ENCODE results near the gene RSL1D1. TPM values are rescaled to one million over a fixed set of nuclear protein-coding genes. Genes with fewer than 3 reads are reported as not detected.
"Not testable (repeated sequence)": the region's sequence is repeated elsewhere in the genome, so short reads cannot be mapped to it uniquely, and the experiment has no call there.

The RSL1D1 gene
- total and polyA plus RNA-seq, 2 donors (not counting 1 experiment from before 2014, with no cell fraction given): 40.5 to 158 TPM

GRCh38 chr16:11816123-11816522 is 35.2 kb downstream of the RSL1D1 start:
- no peak overlapping the region for H3K27ac ChIP-seq (ENCODE audit: insufficient read depth, low read length)
- no peak overlapping the region for H3K4me3 ChIP-seq (replicated peaks in 1 of 4; ENCODE audit: control extremely low read depth in 1 of 4, insufficient read depth in 1 of 4, low read depth in 3 of 4, low read length in 4 of 4)
- no peaks in the 10 kb centered on the region for H3K36me3 ChIP-seq (ENCODE audit: control insufficient read depth, insufficient read depth, low read length)
- H3K27me3 ChIP-seq (ENCODE audit: control insufficient read depth, insufficient read depth, low read length): no peaks in the 10 kb centered on the region
- H2AFZ ChIP-seq (ENCODE audit: low read length): no peak overlapping the region
- no peak for DNase-seq (ENCODE audit: low read depth in 2 of 2)
- no peak overlapping the region for H3K4me2 ChIP-seq (ENCODE audit: extremely low read depth, insufficient read depth, low read length)
- H3K79me2 ChIP-seq (ENCODE audit: control insufficient read depth, insufficient read depth, low read length): no peaks in the 10 kb centered on the region
- H3K4me1 ChIP-seq (ENCODE audit: control insufficient read depth, extremely low read depth, insufficient read depth, low read length): no peaks in the 10 kb centered on the region
- H3K9me3 ChIP-seq (ENCODE audit: control insufficient read depth, insufficient read depth, low read depth, low read length): no peaks in the 10 kb centered on the region
- no peak for TF ChIP-seq EZH2 (IDR thresholded peaks at IDR 0.05; ENCODE audit: low read length, missing control alignments)
- TF ChIP-seq, protein P1, sequence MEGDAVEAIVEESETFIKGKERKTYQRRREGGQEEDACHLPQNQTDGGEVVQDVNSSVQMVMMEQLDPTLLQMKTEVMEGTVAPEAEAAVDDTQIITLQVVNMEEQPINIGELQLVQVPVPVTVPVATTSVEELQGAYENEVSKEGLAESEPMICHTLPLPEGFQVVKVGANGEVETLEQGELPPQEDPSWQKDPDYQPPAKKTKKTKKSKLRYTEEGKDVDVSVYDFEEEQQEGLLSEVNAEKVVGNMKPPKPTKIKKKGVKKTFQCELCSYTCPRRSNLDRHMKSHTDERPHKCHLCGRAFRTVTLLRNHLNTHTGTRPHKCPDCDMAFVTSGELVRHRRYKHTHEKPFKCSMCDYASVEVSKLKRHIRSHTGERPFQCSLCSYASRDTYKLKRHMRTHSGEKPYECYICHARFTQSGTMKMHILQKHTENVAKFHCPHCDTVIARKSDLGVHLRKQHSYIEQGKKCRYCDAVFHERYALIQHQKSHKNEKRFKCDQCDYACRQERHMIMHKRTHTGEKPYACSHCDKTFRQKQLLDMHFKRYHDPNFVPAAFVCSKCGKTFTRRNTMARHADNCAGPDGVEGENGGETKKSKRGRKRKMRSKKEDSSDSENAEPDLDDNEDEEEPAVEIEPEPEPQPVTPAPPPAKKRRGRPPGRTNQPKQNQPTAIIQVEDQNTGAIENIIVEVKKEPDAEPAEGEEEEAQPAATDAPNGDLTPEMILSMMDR (conservative IDR thresholded peaks at IDR 0.05 in 1 of 2, IDR thresholded peaks at IDR 0.05 in 1 of 2; ENCODE audit: low read depth in 1 of 2, low read length in 2 of 2): no peak
- no peaks in the 10 kb centered on the region for H4K20me1 ChIP-seq (ENCODE audit: control insufficient read depth, extremely low read depth, insufficient read depth, low read length)
- no peak overlapping the region for H3K9ac ChIP-seq (ENCODE audit: insufficient read depth, low read length)

DNA sequence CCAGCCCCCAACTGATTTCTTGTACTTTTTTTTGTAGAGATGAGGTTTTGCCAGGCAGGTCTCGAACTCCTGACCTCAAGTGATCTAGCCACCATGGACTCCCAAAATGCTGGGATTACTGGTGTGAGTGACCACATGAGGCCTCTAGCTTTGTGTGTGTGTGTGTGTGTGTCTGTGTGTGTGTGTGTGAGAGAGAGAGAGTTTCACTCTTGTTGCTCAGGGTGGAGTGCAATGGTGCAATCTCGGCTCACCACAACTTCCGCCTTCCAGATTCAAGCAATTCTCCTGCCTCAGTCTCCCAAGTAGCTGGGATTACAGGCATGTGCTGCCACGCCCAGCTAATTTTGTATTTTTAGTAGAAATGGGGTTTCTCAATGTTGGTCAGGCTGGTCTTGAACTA is 36.5 kb downstream of the RSL1D1 start:
- H3K36me3 ChIP-seq (ENCODE audit: control insufficient read depth, insufficient read depth, low read length): not testable (repeated sequence)

DNA sequence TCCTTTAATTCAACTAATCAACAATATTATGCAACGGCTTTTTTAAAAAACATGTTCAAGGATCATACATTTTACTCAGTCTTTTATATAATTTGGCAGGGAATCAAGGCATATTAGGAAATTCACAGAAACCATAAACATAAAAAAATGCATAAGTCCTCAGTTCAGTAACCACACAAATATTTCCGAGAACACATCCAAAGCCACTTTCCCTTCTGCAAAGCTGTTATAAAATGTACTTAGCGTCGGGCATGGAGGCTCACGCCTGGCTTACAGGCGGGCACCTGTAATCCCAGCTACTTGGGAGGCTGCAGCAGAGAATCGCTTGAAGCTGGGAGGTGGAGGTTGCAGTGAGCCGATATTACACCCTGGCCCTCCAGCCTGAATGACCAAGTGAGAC is 44.6 kb downstream of the RSL1D1 start:
- H2AFZ ChIP-seq (ENCODE audit: low read length): no peak overlapping the region
- no peak overlapping the region for H3K4me3 ChIP-seq (replicated peaks in 1 of 4; ENCODE audit: control extremely low read depth in 1 of 4, insufficient read depth in 1 of 4, low read depth in 3 of 4, low read length in 4 of 4)
- H3K36me3 ChIP-seq (ENCODE audit: control insufficient read depth, insufficient read depth, low read length): no peaks in the 10 kb centered on the region
- H3K9me3 ChIP-seq (ENCODE audit: control insufficient read depth, insufficient read depth, low read depth, low read length): no peaks in the 10 kb centered on the region
- TF ChIP-seq EZH2 (IDR thresholded peaks at IDR 0.05; ENCODE audit: low read length, missing control alignments): no peak
- TF ChIP-seq, protein P1 (conservative IDR thresholded peaks at IDR 0.05 in 1 of 2, IDR thresholded peaks at IDR 0.05 in 1 of 2; ENCODE audit: low read depth in 1 of 2, low read length in 2 of 2): no peak
- H3K9ac ChIP-seq (ENCODE audit: insufficient read depth, low read length): no peak overlapping the region
- no peaks in the 10 kb centered on the region for H3K27me3 ChIP-seq (ENCODE audit: control insufficient read depth, insufficient read depth, low read length)
- H4K20me1 ChIP-seq (ENCODE audit: control insufficient read depth, extremely low read depth, insufficient read depth, low read length): no peaks in the 10 kb centered on the region
- H3K4me1 ChIP-seq (ENCODE audit: control insufficient read depth, extremely low read depth, insufficient read depth, low read length): no peaks in the 10 kb centered on the region
- peak in 1 of 2 donors; percentile 86 for DNase-seq (ENCODE audit: low read depth in 2 of 2)
- peak overlapping the region; percentile 13 for H3K4me2 ChIP-seq (ENCODE audit: extremely low read depth, insufficient read depth, low read length)
- no peaks in the 10 kb centered on the region for H3K79me2 ChIP-seq (ENCODE audit: control insufficient read depth, insufficient read depth, low read length)
- H3K27ac ChIP-seq (ENCODE audit: insufficient read depth, low read length): no peak overlapping the region

More for the DNA sequence above, 36.5 kb downstream of the RSL1D1 start:
- H3K27ac ChIP-seq (ENCODE audit: insufficient read depth, low read length); H3K4me3 ChIP-seq (replicated peaks in 1 of 4; ENCODE audit: control extremely low read depth in 1 of 4, insufficient read depth in 1 of 4, low read depth in 3 of 4, low read length in 4 of 4); H3K4me2 ChIP-seq (ENCODE audit: extremely low read depth, insufficient read depth, low read length); H3K9me3 ChIP-seq (ENCODE audit: control insufficient read depth, insufficient read depth, low read depth, low read length); DNase-seq (ENCODE audit: low read depth in 2 of 2); H3K27me3 ChIP-seq (ENCODE audit: control insufficient read depth, insufficient read depth, low read length); H3K4me1 ChIP-seq (ENCODE audit: control insufficient read depth, extremely low read depth, insufficient read depth, low read length); H4K20me1 ChIP-seq (ENCODE audit: control insufficient read depth, extremely low read depth, insufficient read depth, low read length); H3K9ac ChIP-seq (ENCODE audit: insufficient read depth, low read length); H3K79me2 ChIP-seq (ENCODE audit: control insufficient read depth, insufficient read depth, low read length); H2AFZ ChIP-seq (ENCODE audit: low read length): not testable (repeated sequence)
